NCI-H2081 (cell line): ENCODE data around the gene TP63.

Experiments used
- DNase-seq, 2 experiments: peaks; one replicate each; lab custom pipeline; 2025; lab: John Stamatoyannopoulos, UW

TP63 gene

DNA sequence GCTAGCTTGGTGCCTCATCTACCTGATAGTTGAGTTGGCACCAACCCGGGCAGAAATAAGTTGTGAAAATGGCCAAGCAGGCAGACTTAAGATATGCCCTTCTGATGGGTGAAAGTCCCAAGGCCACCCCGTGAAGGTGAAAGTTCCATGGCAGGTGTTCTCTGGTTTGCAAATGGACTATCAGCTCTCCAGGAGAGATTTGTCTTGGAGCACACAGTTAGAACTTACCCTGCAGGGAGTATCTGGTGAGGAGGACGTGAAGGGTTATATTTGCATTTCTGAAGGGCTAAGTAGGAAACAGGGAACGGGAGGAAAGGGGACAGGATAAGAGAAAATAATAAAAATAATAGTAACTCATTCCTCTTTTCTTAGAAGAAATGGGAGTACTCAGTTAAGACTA lies 220.5 kb downstream of the TP63 start:
- DNase-seq: no peak

DNA sequence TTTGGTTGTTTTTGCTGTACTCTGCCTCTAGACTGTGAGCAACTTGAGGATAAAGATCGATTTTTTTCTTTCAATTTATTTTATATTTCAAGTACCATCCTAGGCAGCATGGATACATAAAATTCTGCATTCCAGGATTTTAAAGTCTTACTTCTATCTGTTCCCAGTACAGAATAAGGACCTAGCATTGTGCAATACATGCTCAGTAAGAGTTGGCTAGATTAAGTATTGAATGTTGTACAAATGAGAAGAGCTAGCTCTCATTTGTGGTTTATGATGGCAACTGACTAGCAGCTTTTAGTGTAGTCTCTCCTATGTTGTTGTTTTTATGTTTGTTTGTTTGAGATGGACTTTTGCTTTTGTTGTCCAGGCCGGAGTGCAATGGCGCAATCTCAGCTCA lies 222.7 kb downstream of the TP63 start:
- DNase-seq: no peak

DNA sequence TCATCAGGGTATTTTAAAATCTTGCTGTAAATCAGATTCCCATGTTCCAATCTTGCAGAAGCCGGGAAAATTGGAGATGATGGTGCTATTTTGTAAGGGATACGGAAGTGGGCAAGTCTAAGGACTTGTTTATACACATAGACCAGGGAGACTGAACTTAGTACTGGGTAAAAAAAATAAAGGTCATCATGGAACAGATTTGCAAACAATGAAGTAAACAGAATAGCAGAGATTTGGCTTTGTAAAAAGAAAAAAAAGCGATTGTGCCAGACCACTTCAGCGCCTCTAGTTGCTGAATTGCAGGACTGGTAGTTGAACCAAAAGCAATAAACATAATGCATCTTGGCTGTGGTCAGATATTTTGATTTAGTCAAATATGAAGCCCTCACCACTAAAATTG lies 229.1 kb downstream of the TP63 start:
- DNase-seq: no peak

DNA sequence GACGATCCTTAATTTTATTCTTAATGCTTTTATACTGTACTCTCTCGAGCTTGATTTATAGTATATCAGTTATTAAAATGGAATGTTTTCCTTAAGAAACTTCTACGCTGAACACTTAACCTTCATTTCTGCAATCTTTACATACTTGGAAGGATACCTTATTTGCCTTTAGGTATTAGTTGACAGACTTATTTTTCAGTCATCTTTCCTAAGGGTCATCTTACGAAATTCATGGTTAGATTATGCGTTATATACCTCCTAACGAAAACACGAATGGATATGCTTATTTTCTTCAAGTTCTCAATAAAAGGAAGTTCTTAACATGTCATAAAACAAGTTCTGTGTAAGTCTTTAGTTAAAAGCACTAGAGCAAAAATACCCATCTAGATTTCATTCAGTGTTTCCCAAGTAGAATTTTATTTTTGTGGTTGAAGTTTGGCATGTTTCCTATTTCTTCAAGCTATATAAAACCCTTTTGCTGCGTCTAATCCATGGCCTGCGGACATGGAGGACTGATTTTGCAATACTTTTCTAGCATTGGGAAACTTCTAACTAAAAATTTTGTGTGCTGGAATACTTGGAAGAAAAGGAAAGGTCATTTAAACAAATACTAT lies 231.3 kb downstream of the TP63 start:
- no peak for DNase-seq

DNA sequence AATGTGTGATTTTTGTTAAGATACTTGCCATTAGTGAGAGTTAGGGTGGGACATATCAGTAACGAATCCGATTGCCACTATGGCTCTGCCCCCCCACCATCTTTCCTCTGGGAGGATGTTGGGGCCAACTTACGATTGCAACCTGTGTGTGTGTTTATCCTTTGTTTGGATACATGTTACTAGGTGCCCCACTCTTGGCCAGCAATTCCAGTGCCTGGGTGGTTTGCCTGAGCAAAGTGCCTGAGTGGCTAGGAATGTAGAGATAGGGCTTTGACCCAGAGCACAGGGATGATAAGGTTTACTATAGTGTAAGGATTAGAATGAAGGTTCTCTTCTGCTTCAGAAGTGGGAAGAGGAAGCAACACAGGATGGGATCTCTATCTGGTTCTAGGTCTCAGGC lies 231.8 kb downstream of the TP63 start:
- DNase-seq: no peak

DNA sequence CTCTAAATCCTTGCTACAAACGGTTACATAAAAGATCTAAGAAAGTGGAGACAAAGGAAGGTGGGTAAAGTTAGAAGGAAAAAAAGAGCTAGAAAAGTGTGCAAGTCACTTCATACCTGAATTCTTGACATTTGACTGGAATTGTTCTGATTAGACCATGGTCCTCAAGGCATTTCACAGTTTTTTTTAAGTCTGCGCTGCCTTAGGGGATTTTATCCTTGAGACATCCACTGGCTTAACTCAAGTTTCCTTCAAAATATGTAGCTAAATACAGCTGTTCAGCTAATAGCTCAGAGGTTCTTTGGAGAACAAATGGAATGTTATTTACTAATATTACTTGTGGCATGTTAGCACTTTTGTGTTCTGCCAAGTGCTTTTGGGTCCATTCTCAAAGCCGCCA lies 236.9 kb downstream of the TP63 start:
- no peak for DNase-seq

DNA sequence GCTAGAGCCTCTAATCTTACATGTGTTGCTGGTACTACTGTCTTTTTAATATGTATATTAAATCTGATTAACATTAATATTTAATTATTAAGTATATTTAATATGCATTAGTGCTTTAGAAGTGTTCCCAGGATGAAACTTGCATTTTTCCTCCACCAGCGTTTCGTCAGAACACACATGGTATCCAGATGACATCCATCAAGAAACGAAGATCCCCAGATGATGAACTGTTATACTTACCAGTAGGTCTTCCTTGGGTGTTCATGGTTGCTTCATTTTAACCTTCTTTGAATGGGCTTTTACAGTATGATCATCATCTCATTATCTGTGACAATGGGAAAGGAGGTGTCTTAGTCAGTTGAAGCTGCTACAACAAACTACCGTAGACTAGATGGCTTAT lies 238.0 kb downstream of the TP63 start:
- DNase-seq: no peak

DNA sequence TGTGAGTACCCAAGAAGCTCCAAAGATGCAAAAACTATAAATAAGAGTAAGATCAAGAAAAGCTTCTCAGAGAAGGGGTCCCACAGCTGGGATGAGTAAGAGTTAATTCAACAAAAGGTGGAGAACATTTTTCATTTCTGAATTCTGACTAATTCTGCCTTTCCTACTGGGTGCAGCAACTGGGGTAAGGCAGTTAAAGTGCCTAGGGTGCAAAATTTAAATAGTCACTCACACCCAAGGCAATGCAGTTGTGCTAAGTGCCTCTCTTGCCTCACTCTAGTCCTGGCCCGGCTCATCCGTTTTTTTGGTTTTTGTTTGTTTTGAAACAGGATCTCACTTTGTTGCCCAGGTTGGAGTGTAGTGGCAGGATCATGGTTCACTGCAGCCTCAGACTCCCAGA lies 240.2 kb downstream of the TP63 start:
- DNase-seq: no peak

DNA sequence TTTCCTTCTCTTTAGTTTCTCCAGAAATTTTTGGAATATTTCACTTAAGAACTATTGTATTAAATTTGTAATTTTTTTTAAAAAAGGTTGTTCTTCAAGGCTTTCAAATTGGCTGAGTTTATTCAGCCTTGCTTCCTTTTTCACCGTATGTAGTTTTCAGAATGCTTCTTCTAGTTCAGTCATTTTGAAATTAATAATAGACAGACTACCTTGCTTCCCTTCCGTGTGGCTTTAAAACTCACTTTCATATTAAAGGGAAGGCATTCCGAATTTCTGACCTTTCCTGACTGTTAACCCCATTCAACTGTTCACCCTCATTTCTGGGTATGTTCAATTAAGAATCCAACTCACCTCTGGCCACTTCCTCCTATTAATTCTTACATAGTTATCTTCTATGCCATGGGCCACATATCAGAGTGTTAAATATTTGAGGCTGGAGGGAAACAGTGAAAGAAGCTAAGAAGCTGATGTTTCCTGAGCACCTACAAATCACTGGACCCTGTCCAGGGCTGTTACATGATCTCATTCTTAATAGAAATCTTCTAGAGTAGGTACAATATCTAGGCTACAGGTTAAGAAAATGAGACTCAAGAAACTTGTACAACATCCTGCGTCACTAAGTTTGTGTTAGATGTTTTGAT lies 252.0 kb downstream of the TP63 start:
- DNase-seq: no peak

DNA sequence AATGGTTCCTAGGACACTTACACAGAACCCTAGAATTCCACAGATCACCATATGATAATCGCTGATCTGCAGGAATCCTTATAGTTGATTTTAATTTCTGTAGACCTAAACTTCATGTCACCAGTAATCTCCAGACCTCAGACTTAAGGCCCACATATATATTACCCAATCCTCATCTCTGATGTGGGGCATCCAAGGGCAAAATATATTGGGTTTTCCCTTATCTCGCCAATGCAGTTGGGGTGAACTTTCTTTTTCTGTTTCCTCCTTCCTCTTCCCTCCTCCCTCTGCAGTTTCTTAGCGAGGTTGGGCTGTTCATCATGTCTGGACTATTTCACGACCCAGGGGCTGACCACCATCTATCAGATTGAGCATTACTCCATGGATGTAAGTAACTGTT lies 259.3 kb downstream of the TP63 start:
- no peak for DNase-seq

DNA sequence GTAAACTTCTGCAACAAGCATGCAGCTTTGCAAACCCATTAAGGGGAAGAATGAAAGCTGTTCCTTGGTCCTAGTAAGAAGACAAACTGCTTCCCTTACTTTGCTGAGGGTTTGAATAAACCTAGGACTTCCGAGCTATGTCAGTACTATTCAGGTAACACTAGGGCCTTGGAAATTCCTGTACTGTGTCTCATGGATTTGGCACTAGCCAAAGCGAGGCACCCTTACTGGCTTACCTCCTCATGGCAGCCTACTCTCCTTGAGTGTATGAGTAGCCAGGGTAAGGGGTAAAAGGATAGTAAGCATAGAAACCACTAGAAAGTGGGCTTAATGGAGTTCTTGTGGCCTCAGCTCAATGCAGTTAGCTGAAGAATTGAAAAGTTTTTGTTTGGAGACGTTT lies 265.3 kb downstream of the TP63 start:
- DNase-seq: no peak

DNA sequence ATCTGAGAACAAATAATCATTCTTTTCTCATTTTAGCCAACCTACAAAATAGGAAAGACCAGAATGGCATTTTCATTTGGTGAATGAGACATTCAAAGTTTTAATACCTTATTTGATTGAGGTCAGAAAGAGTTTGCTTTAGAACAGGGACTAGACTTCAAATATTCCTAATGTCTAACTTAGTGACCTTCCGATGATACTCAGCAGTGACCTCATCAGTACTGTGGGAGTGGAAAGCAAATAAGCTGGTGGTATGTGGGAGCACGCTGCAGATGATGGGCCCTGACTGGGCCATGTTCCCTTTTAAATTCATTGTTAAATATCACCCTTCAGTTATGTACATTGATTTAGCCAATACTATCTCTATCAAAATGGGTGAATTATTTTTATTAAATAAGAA lies 266.2 kb downstream of the TP63 start:
- DNase-seq: no peak

DNA sequence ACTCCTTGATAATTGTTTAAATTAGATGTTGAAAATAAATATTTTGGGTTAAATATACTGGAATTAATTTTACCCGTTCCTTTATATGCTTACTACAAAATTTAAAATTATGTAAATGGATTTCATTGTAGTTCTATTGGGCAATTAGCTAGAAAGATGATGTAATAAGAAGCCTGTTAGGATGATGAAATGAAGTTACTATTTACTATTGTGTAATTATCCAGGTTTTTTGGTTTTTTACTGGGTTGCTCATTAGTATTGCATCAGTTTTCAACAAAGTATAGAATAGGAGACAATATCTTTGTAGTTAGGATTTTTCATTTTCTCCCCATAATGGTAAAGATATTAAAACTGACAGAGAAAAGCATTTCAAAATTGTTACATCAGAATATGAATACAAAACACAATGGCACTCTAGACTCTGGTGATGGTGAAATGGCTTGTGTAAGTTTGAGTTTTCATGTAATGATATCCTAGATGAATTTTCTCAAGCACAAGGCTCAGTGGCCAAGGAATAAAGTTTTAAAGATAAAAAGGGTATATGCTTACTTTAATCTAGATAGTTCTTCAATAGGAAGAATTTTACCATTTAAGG lies 267.5 kb downstream of the TP63 start:
- DNase-seq: no peak

DNA sequence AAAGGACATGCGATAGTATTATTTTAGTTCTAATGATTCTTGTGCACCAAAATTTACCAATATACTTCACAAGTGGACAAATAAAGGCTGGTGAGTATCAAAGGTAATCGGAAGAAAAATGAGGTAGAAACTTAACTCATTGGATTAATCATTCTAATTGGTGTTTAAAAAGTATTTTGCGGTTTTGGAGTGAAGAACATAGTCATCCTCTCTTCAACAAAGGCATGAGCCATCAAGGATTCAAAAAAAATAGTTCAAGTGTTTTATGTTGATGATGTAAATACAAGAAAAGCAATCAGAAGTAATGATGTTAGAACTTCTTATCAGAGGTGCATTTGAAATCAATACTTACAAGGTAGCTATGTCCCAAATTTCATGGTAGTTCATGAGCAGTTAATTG lies 268.0 kb downstream of the TP63 start:
- no peak for DNase-seq

DNA sequence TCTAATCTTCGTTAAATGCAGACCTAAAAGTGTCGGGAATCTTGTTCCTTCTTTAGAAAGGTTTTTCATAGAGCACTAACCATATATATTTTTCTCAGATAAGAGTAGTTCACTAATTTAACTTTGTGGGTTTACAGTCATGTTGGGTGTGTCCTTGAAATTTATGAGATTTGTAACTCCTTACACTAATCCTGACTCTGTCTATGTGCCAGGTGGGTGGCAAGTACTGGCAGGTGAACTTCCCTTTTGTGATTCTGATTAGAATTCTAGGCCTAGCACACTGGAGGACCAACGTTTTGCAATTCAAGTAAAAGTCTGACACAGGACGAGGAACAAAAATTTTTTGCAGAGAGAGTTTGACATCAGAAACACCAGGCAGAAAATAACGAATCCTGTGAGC lies 269.4 kb downstream of the TP63 start:
- DNase-seq: no peak

DNA sequence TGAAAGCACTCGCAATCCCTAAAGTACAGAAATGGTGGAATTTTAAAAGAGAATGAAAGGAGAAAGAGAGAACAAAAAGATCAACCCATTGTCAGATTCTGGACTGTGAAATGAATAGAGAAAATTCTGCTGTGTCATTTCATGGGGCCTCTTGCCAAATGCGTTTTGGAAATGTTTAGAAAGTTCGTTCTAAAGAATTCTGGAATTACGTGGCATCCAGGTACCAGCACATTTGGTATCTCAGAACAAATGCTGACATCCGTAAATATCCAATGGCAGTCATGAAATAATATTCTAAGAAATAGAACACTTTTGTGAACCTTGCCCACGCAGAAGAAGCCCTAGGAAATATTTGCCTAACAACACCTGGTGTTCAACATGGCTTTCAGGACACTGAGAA lies 270.3 kb downstream of the TP63 start:
- no peak for DNase-seq

DNA sequence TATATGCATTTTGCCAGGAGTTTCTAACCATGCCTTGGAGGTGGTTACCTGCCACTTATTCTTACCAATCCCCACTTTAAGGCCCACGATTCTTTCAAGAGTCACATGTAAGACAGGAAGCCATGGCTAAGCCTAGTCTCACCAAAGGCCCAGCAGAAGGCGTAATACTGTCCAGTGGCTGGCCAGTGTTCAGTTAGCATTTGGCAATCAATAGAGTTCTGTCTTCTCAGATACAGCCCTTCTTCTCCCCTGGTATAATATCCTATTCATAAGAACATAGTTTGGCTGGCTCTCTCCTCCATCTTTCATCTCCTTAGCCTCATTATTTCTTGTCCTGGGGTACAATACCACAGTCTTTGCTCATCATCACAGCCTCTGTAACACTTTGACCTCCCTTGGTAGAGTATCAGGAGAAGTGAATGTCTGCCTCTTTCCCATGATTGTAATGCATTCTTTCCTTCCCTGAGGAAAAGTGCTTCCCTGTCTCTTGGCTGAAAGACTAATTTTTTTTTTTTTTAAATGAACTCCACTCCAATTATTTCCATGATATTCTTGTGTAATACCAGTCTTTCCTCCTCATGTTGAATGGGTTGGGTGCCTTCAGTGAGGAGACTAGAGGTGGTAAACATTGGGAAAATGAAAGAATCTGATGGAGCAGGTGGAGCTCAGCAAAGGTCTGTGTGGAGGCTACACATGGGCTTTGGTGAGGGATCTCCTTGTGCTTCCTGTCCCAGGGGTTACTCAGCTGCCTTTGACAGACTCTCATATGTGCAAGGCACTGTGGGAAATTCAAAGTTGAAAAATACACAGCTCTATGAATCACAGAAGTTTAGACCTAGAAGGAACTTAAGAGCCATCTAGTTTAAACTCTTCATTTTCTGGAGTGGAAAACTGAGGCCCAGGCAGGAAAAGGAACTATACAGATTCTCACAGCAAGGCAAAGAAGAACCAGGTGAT lies 271.3 kb downstream of the TP63 start:
- DNase-seq: no peak

DNA sequence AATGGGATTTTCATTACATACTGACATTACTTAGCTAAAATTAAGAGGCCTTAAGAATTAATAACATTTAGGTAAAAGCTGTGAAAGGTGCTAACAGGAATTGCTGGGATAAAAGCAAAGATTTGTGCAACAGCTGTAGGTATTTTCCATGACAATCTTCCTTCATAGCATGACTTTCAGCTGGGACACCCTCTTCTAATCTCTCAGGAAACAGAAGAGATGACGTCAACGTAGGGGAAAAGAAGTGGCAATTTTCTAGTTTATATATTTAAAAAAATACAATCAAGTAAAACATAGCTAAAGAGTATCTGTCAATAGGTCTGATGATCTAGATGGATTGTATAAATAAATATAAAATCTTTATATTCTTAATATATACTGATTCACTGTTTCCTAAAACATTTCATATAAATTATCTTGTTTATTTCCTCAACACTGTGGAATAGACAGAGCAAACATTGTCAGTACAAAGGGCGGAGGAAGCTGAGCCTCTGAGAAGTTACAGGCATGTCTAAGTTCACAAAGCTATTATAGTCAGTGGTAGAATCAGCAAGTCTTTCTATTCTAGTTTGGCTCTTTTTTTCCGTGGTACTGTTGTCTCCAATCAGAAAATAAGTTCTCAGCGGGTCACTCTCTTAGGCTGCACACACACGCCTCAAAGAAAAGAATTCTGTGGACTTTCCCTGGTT lies 272.5 kb downstream of the TP63 start:
- DNase-seq: no peak

DNA sequence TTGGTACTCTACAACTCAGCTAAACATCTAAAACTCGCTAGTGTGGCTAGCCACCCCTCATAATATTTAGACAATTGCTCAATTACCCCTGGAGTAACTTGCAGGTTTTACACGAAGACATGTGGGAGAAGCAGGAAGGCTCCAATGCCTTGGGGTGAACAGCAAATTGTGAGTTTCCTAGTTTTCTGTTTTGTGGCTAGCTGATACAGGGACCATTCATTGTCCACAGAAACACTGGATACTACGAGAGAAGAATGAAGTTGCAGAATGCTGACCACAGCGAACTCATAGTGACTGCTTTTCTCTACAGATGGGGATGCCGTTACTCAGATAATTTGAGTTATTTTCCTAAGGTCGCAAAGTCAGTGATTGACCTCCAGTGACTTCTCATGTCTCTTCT lies 276.6 kb downstream of the TP63 start:
- no peak for DNase-seq

DNA sequence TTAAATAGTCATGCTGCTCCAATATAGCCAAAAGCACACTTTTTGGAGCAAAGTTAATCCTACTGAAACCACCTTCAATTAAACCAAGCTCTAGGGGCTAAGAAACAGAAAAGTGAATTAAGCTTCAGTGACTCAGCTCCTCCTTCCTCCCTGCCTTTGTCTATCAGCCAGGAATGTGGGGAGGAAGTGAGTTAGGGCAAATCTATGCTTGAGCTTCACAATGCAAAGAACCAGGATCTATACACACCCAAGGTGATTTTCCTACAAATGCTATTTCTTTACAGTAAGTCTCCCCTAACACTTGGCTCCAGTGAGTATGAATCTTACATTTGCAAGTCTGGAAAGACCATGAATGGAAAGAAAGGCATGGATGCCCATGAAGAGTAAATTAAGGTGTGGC lies 277.5 kb downstream of the TP63 start:
- no peak for DNase-seq

DNA sequence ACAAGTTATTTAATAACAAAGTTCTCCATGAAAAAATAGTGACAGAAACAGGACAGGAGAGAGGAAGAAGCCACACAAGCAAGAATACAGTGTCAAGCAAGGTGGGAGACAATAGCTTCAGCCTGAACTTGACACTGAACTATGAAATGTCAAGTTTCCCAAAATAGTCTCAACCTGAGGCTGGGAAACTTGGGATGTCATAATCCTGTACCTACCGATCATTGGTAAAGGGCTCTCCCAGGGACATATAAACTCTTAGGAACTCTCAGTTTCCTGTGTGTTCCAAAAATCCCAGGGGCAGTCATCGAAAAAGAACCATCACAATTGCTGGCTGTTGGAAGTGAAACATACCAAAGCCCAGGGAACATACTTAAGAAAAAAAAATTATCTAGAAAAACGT lies 277.9 kb downstream of the TP63 start:
- no peak for DNase-seq

DNA sequence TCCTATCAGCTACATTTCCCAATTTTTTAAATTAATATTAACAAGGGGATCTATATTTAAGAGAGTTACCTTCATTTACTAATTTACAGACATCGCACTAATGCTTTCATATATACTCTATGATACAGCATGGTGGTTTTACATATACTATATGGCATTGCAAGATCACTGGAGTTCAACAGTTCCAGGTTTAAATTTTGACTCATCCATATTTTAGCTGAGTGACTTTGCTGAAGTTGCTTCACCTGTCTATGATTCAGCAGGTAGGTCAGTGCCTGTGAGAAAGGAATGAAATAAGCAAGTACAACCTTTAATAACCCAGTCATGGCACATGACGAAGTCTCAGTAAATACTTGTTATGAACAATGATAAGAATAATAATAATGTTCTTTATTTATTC lies 278.4 kb downstream of the TP63 start:
- no peak for DNase-seq
